Ovary (tissue), 9 donors: Measurements from ENCODE around the gene EXOSC10. TPM values are rescaled to one million over a fixed set of nuclear protein-coding genes. Genes with fewer than 3 reads are reported as not detected.
A peak's percentile ranks its signal among the peaks of the same experiment; 100 is the strongest.

Experiments used
- DNase-seq, 5 donors: peaks; one replicate each; pipeline ENCODE4 v3.0.0-alpha.2; 2019 to 2020
- H3K27ac ChIP-seq, 2 donors: fragments of 200-600 bp; one replicate each; pipeline versions ENCODE4 v1.5.1 to v1.8.0; 2019 to 2022
- H3K27me3 ChIP-seq: fragments of 200-600 bp; one replicate; pipeline ENCODE4 v1.8.0; 2022
- H3K36me3 ChIP-seq: fragments of 200-600 bp; sonication (generic); one replicate; pipeline ENCODE4 v1.5.1; 2019
- H3K4me1 ChIP-seq: one replicate; pipeline ENCODE4 v1.8.1; 2013; ENCODE audit warnings: mild to moderate bottlenecking, moderate library complexity; ENCODE audit not compliant: insufficient read depth
- H3K4me3 ChIP-seq: fragments of 200-600 bp; sonication (generic); one replicate; pipeline ENCODE4 v1.5.1; 2017
- H3K9me3 ChIP-seq, 2 donors: fragments of 200-600 bp in 1 of 2; sonication (generic) in 1 of 2; one replicate each; pipeline versions ENCODE4 v1.5.1 to v1.8.1; 2013 to 2019; ENCODE audit warnings: mild to moderate bottlenecking in 1 of 2, moderate library complexity in 1 of 2
- EP300 ChIP-seq: sonication (generic); formaldehyde crosslinking; IDR thresholded peaks from one replicate; pipeline ENCODE4 v1.6.1; 2017; ENCODE audit warnings: antibody characterized with exemption
- POLR2A ChIP-seq: fragments of 450-650 bp; IDR thresholded peaks from one replicate; pipeline ENCODE4 v1.6.1; 2017; ENCODE audit warnings: antibody characterized with exemption, mild to moderate bottlenecking, moderate library complexity
- WGBS, 3 donors: extraction: QIAGEN DNeasy Blood & Tissue Kit in 1 of 3; methylation state at CpG; one replicate each; pipeline versions ENCODE4 v1.1.5 to v1.1.7; 2013 to 2017; 5-methylcytosine and 5-hydroxymethylcytosine counted together
- intact Hi-C, 4 donors: fragments of 100-400 bp; cut with DNase I; formaldehyde crosslinking; loops; one replicate each; pipeline versions ENCODE4 v1.11.0 to v1.15.1; 2022 to 2023
- polyA plus RNA-seq, 2 donors: library from polyadenylated mRNA; stranded (reverse); fragments of 200-250 nt in 1 of 2; fragments of 350-450 nt in 1 of 2; fragmentation: Illumina TruSeq in 1 of 2; extraction: RNeasy Lipid Tissue Mini Kit (QIAGEN cat#74804) in 1 of 2; gene quantifications; one replicate each; pipeline ENCODE4 v1.2.3, GENCODE V29; 2013 to 2014
- total RNA-seq, 7 donors: library from RNA; depleted of rRNA in 2 of 7; stranded (reverse); fragments of >200 nt in 2 of 7; fragmentation: NEBNext Ultra II Directional in 3 of 7; extraction: Animal tissue kit (Norgen Biotek cat#: 25700) in 3 of 7; gene quantifications; one replicate each; pipeline versions ENCODE4 v1.1.0 to v1.2.4, GENCODE V29; 2016 to 2023
- TF ChIP-seq, protein P1 (sequence below), 3 donors: fragments of 450-650 bp in 2 of 3; fragments of 200-600 bp in 1 of 3; IDR thresholded peaks; one replicate each; pipeline versions ENCODE4 v1.5.1 to v1.8.0; 2016 to 2022; ENCODE audit warnings: antibody characterized with exemption in 3 of 3, mild to moderate bottlenecking in 1 of 3
- donor health status: DM: no; HTN: no; CAD: no; lungs with moderate emphysema.
- donor health status: DM: no; HTN: no; CAD: no.
- donor health status: Bipolar disorder and iron deficiency.
- donor health status: DM: yes; HTN: yes; CAD: no.
- donor health status: DM: no; HTN: no; CAD: no.
- donor health status: DM: yes; HTN: yes; CAD: no.

The EXOSC10 gene
- total and polyA plus RNA-seq, 9 donors: 36.1 to 60.5 (median 48.6) TPM

DNA sequence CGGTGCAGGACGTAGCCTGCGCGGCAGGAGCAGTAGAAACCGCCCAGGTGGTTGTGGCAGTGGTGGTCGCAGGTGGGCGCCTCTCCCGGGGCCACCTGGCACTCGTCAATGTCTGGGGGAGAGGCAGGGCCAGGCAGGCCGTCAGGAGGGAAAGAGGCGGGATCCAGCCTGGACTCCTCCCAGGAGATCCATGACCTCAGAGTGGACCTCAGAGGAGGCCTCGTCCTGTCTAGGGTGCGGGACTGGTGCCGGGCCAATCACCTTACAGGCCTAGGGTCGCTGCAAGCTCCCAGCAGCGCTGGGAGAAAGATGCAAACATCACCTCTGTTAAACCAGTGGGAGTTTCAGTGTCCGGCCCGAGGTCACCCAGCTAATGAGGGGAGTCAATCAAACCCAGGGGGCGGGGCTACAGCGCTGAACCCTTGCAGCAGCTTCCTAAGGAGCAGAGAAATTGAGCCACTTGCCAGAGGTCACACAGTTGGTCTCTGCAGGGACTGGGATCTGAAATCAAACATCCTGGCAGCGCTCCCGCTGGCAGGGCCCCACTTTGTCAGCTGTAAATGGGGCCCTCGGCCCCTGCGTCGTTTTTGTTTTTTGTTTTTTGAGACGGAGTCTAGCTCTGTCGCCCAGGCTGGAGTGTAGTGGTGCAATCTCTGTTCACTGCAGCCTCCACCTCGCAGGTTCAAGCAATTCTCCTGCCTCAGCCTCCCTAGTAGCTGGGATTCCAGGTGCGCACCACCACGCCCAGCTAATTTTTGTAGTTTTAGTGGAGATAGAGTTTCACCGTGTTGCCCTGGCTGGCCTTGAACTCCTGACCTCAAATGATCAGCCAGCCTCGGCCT, 54.0 kb downstream of the EXOSC10 start:
- WGBS, 3 donors: 42 to 48% (median 48%) methylated on average over 32 of the region's 32 CpGs
- Histone ChIP-seq H3K4me3 (no peak overlapping the region), H3K9me3 (no peaks in the 10 kb centered on the region), H3K36me3 (no peaks in the 10 kb centered on the region), H3K27me3 (no peaks in the 10 kb centered on the region), H3K27ac (no peak overlapping the region), H3K4me1 (no peaks in the 10 kb centered on the region)
- intact Hi-C loops: no loop called here
- TF ChIP-seq EP300 (no peak), POLR2A (no peak)
- TF ChIP-seq, protein P1, sequence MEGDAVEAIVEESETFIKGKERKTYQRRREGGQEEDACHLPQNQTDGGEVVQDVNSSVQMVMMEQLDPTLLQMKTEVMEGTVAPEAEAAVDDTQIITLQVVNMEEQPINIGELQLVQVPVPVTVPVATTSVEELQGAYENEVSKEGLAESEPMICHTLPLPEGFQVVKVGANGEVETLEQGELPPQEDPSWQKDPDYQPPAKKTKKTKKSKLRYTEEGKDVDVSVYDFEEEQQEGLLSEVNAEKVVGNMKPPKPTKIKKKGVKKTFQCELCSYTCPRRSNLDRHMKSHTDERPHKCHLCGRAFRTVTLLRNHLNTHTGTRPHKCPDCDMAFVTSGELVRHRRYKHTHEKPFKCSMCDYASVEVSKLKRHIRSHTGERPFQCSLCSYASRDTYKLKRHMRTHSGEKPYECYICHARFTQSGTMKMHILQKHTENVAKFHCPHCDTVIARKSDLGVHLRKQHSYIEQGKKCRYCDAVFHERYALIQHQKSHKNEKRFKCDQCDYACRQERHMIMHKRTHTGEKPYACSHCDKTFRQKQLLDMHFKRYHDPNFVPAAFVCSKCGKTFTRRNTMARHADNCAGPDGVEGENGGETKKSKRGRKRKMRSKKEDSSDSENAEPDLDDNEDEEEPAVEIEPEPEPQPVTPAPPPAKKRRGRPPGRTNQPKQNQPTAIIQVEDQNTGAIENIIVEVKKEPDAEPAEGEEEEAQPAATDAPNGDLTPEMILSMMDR (IDR thresholded peaks at IDR 0.05): no peak
- DNase-seq: peak in 1 of 5 donors; percentile 26

DNA sequence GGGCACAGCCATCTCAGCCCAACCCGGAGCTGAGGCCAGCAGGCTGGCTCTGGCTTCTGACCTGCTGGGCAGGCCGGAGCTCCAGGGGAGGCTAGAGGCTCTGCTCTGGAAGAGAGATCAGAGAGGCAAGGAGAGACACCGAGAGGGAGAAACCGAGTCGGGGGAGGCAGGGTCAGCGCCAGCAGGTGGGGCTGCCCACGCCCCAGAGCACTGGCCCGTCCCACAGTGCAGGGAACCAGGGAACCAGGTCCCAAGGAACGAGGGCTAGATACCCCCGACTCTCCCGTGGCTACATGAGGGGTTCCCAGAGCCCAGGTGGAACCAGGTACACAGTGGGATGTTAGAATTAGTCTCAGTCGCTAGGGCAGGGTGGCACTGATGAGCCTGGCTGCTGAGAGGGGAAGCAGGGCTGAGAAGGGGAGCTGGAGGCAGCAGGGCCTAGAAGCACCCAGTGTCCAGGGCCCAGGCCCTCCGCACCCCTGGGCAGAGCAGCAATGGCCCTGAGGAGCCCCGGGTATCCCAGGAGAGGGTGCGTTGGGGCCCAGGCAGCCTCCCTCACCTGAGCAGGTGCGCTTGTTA, 54.7 kb downstream of the EXOSC10 start:
- WGBS, 3 donors: 77 to 83% (median 82%) methylated on average over 16 of the region's 16 CpGs

DNA sequence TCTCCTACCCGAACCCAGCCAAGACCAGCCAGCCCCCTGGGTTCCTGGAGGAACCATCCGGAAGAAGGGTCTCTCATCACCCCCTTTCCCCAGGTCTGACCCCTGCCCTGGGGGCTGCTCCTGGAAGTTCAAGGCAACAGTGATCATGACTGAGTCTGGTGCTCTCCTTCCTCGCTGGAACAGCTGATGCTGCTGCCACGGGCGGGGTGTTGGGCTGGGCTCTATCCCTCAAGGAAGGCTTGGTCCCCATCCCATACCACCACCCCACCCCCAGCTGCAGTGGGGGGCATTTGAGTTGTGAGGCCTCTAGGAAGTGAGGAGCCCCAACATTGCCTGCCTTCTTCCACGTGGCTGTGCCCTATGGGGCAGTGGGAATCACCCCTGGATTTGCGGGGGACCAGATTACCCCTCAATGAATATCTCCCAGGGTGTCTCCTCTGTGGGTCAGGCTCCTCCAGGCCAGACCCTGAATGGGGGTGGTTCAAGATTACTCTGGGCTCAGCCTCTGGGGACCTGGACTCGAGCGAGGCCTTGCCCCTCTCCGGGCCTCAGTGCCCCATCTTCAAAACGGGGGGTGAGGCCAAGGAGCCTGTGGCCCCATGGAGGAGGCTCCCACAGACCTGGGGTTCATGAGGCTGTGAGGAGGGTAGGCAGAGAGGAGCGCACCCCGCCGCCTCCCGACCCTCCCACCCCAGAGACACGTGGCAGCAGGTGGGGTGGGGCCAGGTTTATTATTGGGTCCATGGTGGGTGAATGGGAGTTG, 55.4 kb downstream of the EXOSC10 start:
- H3K27ac ChIP-seq: no peak overlapping the region
- H3K4me1 ChIP-seq: no peaks in the 10 kb centered on the region
- H3K27me3 ChIP-seq: no peaks in the 10 kb centered on the region
- WGBS, 3 donors: 69 to 79% (median 76%) methylated on average over 16 of the region's 16 CpGs
- TF ChIP-seq EP300 (no peak), POLR2A (no peak)
- TF ChIP-seq, protein P1 (IDR thresholded peaks at IDR 0.05): no peak
- H3K4me3 ChIP-seq: no peak overlapping the region
- intact Hi-C loops: loop anchor here in 1 of 4 donors (5.0 kb wide), 1 partner anchor 603 kb away; no protein-coding TSS in a partner anchor
- no peaks in the 10 kb centered on the region for H3K9me3 ChIP-seq
- no peaks in the 10 kb centered on the region for H3K36me3 ChIP-seq
- DNase-seq: no peak

More for the DNA sequence above, 54.7 kb downstream of the EXOSC10 start:
- intact Hi-C loops: loop anchor here in 1 of 4 donors (5.0 kb wide), 1 partner anchor 602 kb away; no protein-coding TSS in a partner anchor
- TF ChIP-seq, protein P1 (IDR thresholded peaks at IDR 0.05): no peak
- no peaks in the 10 kb centered on the region for H3K4me1 ChIP-seq
- no peak for DNase-seq
- H3K9me3 ChIP-seq: no peaks in the 10 kb centered on the region
- no peak overlapping the region for H3K4me3 ChIP-seq
- H3K27ac ChIP-seq: no peak overlapping the region
- H3K36me3 ChIP-seq: no peaks in the 10 kb centered on the region
- no peaks in the 10 kb centered on the region for H3K27me3 ChIP-seq
